Measurements from ENCODE around the gene ZNF835. TPM values are rescaled to one million over a fixed set of nuclear protein-coding genes. Genes with fewer than 3 reads are reported as not detected.

Gene ZNF835
- total RNA-seq, 1 experiment from 2014 or later: 0.07 TPM

DNA sequence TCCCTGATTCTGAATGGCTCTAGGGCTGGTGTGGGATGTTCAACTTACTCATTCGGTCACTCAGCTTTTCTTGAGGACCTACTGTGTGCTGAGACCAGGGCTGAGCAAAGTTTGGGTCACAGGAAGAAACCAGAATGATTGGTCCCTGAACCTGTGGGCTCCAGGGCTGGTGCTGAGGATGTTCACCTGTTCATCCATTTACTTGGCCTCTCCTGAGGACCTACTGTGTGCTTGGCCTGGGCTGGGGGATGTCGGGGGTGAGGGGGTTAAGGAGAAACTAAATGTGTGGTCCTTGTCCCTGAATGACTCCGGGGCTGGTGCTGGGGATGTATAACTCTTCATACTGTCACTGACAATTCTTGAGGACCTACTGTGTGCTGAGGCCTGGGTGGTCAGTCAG, 10.3 kb downstream of the ZNF835 start:
- Mint-ChIP-seq H3K4me1 (no peaks in the 10 kb centered on the region), H3K9me3 (peaks cover 85 to 95% of the 10 kb centered on the region in 2 experiments), H3K4me3 (no peak overlapping the region; a peak in 1 of 5 replicates)

More for the DNA sequence above, 10.3 kb downstream of the ZNF835 start:
- Histone ChIP-seq H3K23ac (ENCODE audit: insufficient read length, low read depth, low read length) (no peak overlapping the region), H2BK120ac (ENCODE audit: low read depth, low read length, poor library complexity, severe bottlenecking) (no peak overlapping the region), H3K4me1 (ENCODE audit: insufficient read depth, low read length) (no peaks in the 10 kb centered on the region), H3K14ac (ENCODE audit: insufficient read depth, low read length) (no peak overlapping the region), H3K4ac (ENCODE audit: low read depth, low read length) (no peak overlapping the region), H2AK5ac (ENCODE audit: insufficient read length, low read length) (no peak overlapping the region), H2BK12ac (ENCODE audit: insufficient read length, low read depth, low read length) (no peak overlapping the region), H4K8ac (replicated peaks; ENCODE audit: insufficient read length, low read depth, low read length) (no peak overlapping the region), H3T11ph (ENCODE audit: low read length) (no peak overlapping the region), H3K27me3 (ENCODE audit: insufficient read depth, low read length) (no peaks in the 10 kb centered on the region), H4K5ac (ENCODE audit: insufficient read length, low read depth, low read length) (no peak overlapping the region), H2AFZ (ENCODE audit: low read length) (no peak overlapping the region), H3K18ac (ENCODE audit: insufficient read length, low read depth, low read length) (no peak overlapping the region), H3K9ac (ENCODE audit: extremely low read depth, insufficient read length, low read length) (no peak overlapping the region), H3K56ac (ENCODE audit: insufficient read length, low read depth, low read length) (no peak overlapping the region), H4K91ac (ENCODE audit: insufficient read length, low read depth, low read length) (no peak overlapping the region), H3K9me3 (ENCODE audit: control insufficient read depth, low read depth, low read length) (peaks cover 48% of the 10 kb centered on the region), H2BK5ac (ENCODE audit: insufficient read length, low read length) (no peak overlapping the region), H3K23me2 (ENCODE audit: insufficient read length, low read depth, low read length, poor library complexity, severe bottlenecking) (no peaks in the 10 kb centered on the region), H3K4me2 (ENCODE audit: insufficient read depth, insufficient read length, low read length) (no peak overlapping the region), H2BK15ac (ENCODE audit: low read depth, low read length) (no peak overlapping the region), H3K79me2 (ENCODE audit: insufficient read depth, low read length) (no peaks in the 10 kb centered on the region), H3K27ac (ENCODE audit: insufficient read length, low read depth, low read length) (no peak overlapping the region), H3K79me1 (ENCODE audit: insufficient read depth, low read depth, low read length, poor library complexity, severe bottlenecking) (no peaks in the 10 kb centered on the region), H2BK20ac (ENCODE audit: low read depth, low read length, poor library complexity, severe bottlenecking) (no peak overlapping the region), H4K20me1 (ENCODE audit: control insufficient read depth, insufficient read depth, insufficient read length) (no peaks in the 10 kb centered on the region)
- no peak for DNase-seq
- H3K27me3 Mint-ChIP-seq (ENCODE audit: low read depth): no peaks in the 10 kb centered on the region; the same call in none of the 2 replicates
- H3K36me3 Mint-ChIP-seq (ENCODE audit: insufficient read depth in 1 of 3, low read depth in 3 of 3): peaks cover 13 to 24% (median 22%) of the 10 kb centered on the region in 3 experiments; a peak in 6 of 7 replicates
- TF ChIP-seq, protein P1, sequence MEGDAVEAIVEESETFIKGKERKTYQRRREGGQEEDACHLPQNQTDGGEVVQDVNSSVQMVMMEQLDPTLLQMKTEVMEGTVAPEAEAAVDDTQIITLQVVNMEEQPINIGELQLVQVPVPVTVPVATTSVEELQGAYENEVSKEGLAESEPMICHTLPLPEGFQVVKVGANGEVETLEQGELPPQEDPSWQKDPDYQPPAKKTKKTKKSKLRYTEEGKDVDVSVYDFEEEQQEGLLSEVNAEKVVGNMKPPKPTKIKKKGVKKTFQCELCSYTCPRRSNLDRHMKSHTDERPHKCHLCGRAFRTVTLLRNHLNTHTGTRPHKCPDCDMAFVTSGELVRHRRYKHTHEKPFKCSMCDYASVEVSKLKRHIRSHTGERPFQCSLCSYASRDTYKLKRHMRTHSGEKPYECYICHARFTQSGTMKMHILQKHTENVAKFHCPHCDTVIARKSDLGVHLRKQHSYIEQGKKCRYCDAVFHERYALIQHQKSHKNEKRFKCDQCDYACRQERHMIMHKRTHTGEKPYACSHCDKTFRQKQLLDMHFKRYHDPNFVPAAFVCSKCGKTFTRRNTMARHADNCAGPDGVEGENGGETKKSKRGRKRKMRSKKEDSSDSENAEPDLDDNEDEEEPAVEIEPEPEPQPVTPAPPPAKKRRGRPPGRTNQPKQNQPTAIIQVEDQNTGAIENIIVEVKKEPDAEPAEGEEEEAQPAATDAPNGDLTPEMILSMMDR (conservative IDR thresholded peaks at IDR 0.05): no peak
- no peak overlapping the region for H3K27ac Mint-ChIP-seq
- no CpG with 5 or more reads among the region's 3 CpGs for WGBS (ENCODE audit: extremely low coverage, insufficient read length, low lambda C conversion rate)
